ENCODE results near the gene MND1. TPM values are rescaled to one million over a fixed set of nuclear protein-coding genes. Genes with fewer than 3 reads are reported as not detected.

Gene MND1
- total RNA-seq, 1 donor from 2014 or later: 33.6 TPM

GRCh38 chr4:153365003-153365402 lies 20.5 kb downstream of the MND1 start:
- Mint-ChIP-seq H3K4me1 (no peaks in the 10 kb centered on the region), H3K27ac (ENCODE audit: unreplicated experiment) (no peak overlapping the region), H3K4me3 (no peak overlapping the region), H3K27me3 (ENCODE audit: low read depth) (no peaks in the 10 kb centered on the region), H3K36me3 (ENCODE audit: low read depth) (peaks cover 37% of the 10 kb centered on the region), H3K9me3 (peaks cover 5% of the 10 kb centered on the region)
- DNase-seq (ENCODE audit: low read depth, low spot score): no peak
- TF ChIP-seq CTCF (conservative IDR thresholded peaks at IDR 0.05): no peak

GRCh38 chr4:153366486-153366885 lies 22.0 kb downstream of the MND1 start:
- no peak overlapping the region for H3K4me3 Mint-ChIP-seq
- peaks cover 44% of the 10 kb centered on the region for H3K36me3 Mint-ChIP-seq (ENCODE audit: low read depth)

GRCh38 chr4:153367092-153367491 lies 22.6 kb downstream of the MND1 start:
- DNase-seq (ENCODE audit: low read depth, low spot score): no peak

More at GRCh38 chr4:153366486-153366885, 22.0 kb downstream of the MND1 start:
- H3K9me3 Mint-ChIP-seq: peaks cover 10% of the 10 kb centered on the region
- H3K27ac Mint-ChIP-seq (ENCODE audit: unreplicated experiment): no peak overlapping the region
- DNase-seq (ENCODE audit: low read depth, low spot score): no peak
- H3K27me3 Mint-ChIP-seq (ENCODE audit: low read depth): no peaks in the 10 kb centered on the region
- H3K4me1 Mint-ChIP-seq: no peaks in the 10 kb centered on the region
- no peak for TF ChIP-seq CTCF (conservative IDR thresholded peaks at IDR 0.05)

GRCh38 chr4:153369021-153369420 lies 24.5 kb downstream of the MND1 start:
- no peaks in the 10 kb centered on the region for H3K4me1 Mint-ChIP-seq
- H3K9me3 Mint-ChIP-seq: peaks cover 18% of the 10 kb centered on the region
- no peak for TF ChIP-seq CTCF (conservative IDR thresholded peaks at IDR 0.05)
- no peak for DNase-seq (ENCODE audit: low read depth, low spot score)
- no peak overlapping the region for H3K27ac Mint-ChIP-seq (ENCODE audit: unreplicated experiment)
- H3K36me3 Mint-ChIP-seq (ENCODE audit: low read depth): peaks cover 47% of the 10 kb centered on the region
- H3K4me3 Mint-ChIP-seq: no peak overlapping the region
- no peaks in the 10 kb centered on the region for H3K27me3 Mint-ChIP-seq (ENCODE audit: low read depth)

More at GRCh38 chr4:153367092-153367491, 22.6 kb downstream of the MND1 start:
- no peaks in the 10 kb centered on the region for H3K27me3 Mint-ChIP-seq (ENCODE audit: low read depth)
- no peak for TF ChIP-seq CTCF (conservative IDR thresholded peaks at IDR 0.05)
- H3K9me3 Mint-ChIP-seq: peaks cover 14% of the 10 kb centered on the region
- H3K4me1 Mint-ChIP-seq: no peaks in the 10 kb centered on the region
- peaks cover 47% of the 10 kb centered on the region for H3K36me3 Mint-ChIP-seq (ENCODE audit: low read depth)
- H3K27ac Mint-ChIP-seq (ENCODE audit: unreplicated experiment): no peak overlapping the region
- no peak overlapping the region for H3K4me3 Mint-ChIP-seq

- DNase-seq (ENCODE audit: low read depth, low spot score): no peak
- Mint-ChIP-seq H3K36me3 (ENCODE audit: low read depth) (peaks cover 48% of the 10 kb centered on the region), H3K9me3 (peaks cover 18% of the 10 kb centered on the region), H3K4me3 (no peak overlapping the region), H3K4me1 (no peaks in the 10 kb centered on the region), H3K27ac (ENCODE audit: unreplicated experiment) (no peak overlapping the region), H3K27me3 (ENCODE audit: low read depth) (no peaks in the 10 kb centered on the region)
- no peak for TF ChIP-seq CTCF (conservative IDR thresholded peaks at IDR 0.05)
Observed at GRCh38 chr4:153371701-153372234, 27.3 kb downstream of the MND1 start.
